NCI-H510A (cell line): ENCODE data around the gene RAC3.

Experiments used
- DNase-seq: peaks from one replicate; lab custom pipeline; 2025; lab: John Stamatoyannopoulos, UW

RAC3 gene

DNA sequence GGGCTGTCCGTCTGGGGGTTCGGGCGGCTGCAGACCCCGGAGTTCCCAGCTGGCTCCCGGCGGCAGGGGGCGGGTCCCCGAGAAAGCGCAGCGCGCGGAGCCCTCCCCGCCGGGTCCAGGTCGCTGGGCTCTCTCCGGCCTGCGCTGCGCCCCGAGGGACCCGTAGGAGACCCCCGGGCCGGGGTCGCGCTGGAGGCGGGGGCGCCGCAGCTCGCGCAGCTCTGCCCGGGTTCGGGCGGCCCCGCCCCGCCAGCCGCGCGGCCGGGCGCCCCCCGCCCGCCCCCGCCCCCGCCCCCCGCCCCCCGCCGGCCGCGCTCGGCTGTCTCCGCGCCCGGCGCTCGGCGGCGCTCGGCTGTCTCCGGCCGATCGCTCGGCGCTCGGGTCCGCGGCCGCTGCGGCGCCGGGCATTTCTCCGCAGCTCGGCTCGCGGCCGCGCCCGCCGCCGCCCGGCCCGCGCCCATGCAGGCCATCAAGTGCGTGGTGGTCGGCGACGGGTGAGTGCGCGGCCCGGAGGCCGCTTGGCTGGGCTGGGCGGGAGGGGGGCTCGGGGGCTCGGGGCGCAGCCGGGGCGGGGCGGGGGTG lies at the start of gene RAC3:
RAC3 (plus strand) TSS at position 376 of the 582 bp plus-strand sequence; CDS start at position 460, 84 bp downstream.
- DNase-seq: peak; percentile 42

DNA sequence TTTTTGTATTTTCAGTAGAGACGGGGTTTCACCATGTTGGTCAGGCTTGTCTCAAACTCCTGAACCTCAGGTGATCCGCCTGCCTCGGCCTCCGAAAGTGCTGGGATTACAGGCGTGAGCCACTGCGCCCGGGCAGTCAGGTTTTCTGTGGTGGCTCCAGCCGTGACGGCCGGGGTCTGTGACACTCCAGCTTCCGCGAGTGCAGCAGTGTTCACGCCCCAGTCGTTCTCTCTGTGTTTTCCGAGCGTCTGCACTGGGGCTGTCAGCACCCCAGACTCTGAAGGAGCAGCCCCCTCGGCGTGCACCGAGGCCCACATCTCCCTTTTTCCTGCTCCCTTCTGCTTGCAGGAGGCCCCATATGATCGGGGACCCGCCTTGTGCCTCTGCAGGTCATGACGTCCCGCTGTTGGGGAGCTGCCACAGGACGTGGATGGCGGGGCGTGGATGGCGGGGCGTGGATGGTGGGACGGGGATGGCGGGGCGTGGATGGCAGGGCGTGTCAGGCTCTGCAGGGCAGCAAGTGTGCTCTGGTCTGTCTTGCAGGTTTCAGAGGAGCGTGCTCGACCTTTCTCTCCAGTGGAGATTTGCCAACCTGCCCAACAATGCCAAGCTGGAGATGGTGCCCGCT lies 48.4 kb upstream of the RAC3 start:
- DNase-seq: no peak

GRCh38 chr17:81983639-81984373 lies 47.7 kb upstream of the RAC3 start:
- DNase-seq: no peak

DNA sequence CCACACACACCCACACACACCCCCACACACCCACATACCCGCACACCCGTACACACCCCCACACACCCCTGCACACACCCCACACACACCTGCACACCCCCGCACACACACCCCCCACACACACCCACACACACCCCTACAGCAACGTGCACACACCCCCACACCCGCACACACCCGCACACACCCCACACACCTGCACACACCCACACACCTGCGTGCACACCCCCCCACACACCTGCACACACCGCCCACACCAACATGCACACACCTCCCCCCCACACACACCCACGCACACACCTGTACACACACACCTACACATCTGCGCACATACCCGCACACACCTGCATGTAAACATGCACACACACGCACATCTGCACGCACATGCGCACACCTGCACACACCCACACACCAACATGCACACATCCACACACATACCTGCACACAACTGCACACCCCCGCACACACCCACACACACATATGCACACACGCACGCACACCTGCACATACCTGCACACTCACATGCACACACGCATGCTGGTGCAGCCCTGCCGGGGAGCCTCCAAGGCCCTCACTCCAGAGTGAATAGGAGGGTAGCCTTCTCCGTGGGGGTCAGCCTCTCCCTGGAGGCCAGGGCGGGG lies 46.6 kb upstream of the RAC3 start:
- DNase-seq: no peak

DNA sequence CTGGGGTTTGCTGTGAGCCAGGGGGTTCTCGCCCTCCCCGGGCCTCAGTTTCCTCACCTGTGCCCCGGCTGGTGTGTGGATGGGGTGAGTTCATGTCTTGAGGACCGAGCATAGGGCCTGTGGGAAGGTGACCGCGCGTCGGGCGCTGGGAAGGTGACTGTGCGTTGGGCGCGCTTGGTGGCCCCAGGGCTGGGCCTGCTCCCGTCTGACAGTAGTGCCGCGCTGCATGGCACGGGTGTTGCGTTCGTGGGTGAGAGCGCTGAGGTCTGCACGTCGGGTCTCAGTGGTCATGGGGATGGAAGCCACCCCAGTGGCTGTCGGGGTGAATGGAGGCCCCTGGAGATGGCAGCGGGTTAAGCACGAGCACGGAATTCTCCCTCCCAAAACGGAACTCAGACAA lies 44.9 kb upstream of the RAC3 start:
- no peak for DNase-seq

- no peak for DNase-seq
Observed at GRCh38 chr17:81987161-81987770, 44.2 kb upstream of the RAC3 start.

GRCh38 chr17:81990836-81991683 lies 40.4 kb upstream of the RAC3 start:
- DNase-seq: no peak

DNA sequence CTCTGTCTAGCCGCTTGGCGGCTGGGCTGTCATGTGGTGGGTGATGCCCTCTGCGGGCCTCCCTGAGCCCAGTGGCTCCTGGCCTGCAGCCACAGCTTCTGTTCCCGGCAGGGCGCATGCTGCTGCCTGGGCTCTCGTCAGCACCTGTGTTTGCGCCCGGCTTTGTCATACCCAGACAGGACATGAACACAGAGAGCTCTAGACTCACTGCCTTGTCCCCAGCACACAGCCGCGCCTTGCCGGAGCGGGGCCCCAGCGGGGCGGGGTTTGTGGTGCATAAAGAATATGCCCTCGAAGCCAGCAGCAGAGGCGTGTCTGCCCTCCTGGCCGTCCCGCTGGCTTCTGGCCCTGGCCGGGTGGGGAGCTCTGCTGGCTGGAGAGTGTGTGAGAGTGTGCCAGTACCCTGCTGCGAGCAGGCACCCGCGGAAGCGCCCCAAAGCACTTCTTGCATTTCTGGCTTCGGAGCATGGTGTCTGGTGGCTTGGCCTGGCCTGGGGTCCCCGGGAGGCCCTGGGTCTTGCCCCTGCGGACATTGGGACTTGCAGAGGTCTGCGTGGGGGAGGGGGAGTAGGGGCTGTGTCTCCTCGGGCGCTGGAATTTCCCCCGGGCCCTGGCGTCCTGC lies 39.7 kb upstream of the RAC3 start:
- peak; percentile 91 for DNase-seq

DNA sequence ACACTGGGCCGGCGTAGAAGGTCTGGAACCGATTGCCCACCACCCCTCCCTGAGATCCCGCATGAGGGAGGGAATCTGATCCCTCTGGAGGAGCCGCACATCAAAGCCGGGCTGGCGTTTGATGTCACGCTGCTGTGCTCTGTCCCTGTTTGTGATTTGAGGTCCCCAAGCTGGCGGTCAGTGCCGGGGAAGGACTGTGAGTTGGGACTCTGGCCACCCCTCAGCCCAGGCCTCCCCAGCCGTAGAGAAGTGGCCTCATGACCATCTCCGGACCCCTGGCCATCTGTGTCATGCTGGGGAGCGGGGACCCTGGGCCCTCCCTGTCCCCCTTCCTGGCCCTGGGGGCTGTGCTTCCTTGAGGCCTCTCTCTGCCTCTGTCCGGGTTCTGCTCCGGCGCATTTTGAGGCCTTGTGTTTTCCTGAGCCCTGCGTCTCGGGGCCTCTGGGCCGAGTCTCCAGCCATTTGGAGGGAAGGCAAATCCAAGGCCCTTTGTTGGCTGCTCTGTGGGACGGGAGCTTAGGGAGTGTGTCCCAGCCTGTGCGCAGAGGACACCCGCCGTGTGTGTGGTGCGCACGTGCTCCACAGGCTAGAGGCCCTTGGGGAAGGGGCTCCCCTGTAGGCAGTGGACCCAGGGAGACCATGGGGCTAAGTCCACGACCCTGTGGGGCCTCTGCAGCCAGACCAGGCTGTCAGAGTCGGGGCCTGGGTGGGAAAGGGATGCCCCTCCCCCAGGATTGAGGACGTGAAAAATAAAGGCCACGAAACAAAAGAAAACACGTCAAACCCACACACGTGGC lies 39.0 kb upstream of the RAC3 start:
- DNase-seq: peak; percentile 7

DNA sequence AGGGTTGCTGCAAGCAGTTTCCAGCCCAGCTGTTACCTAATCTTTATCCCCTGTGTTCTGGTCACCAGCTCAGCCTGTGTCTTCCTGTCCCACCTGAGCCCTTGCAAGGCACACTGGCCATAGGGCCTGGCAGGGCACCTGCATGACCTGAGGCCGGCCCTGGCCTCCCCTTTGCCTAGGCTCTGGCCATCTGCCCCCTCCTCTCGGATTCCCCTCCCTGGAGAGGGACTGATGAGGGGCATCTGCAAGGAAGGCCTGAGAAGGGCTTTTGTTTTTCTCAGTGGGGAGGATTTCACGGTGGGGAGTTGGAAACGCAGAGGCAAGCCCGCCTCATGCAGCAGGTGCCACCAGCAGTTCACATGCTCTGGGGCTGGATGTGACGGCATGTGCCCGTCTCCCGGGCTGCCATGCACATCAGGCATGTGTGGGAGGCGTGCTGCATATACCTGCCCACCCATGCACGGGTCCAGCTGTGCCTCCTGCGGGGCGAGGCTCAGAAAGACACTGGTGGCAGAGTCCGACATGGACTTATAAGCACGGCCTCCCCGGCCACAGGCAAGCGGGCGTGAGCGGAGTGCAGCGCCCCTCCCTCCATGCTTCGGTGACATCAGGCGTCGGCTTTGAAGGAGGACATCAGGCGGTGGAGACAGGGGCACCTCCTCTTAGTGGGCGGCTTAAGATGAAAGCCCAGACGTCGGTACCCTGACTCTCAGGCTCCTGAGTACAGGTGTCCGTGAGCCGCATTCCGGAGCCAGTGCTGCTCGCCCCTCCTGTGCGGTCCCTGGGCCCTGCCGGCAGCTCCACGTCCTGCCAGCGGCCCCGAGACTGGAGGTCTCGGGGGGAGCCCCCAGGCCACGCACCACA lies 37.5 kb upstream of the RAC3 start:
- no peak for DNase-seq

- DNase-seq: no peak
Observed at GRCh38 chr17:81994593-81995462, 36.6 kb upstream of the RAC3 start.

DNA sequence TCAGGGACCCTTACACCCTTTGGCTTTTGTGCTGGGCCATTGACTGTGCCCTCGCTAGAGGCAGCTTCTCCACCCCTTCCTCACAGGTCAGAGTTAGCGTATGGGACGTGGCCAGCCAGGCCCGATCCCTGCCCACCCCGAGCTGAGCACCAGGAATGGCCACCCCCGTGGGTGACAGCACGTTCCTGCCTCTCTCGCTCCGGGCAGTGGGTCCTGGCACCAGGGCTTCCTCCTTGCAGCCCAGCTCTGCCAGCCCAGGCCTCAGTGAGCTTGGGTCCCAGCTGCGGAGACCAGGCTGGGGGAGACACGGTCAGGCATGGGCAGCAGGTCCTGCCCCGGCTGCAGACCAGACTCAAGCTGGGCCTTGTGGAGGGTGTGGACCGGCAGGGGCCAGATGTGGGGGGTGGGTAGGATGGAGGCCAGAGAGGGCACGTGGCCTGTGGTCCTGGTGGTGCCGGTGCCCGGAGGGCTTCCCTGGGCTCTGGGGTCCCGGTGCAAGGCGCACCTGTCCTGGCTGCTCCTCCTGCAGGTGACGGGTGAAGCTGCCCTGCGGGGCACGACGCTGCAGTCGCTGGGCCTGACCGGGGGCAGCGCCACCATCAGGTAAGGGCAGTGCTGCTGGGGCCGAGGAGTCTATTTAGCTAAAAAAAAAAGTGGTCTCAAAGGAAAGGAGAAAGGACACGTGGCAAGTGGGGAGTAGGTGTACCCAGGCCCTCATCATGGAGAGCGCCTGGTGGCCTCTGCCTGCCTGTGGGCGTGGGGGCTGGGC lies 35.8 kb upstream of the RAC3 start:
- DNase-seq: no peak

DNA sequence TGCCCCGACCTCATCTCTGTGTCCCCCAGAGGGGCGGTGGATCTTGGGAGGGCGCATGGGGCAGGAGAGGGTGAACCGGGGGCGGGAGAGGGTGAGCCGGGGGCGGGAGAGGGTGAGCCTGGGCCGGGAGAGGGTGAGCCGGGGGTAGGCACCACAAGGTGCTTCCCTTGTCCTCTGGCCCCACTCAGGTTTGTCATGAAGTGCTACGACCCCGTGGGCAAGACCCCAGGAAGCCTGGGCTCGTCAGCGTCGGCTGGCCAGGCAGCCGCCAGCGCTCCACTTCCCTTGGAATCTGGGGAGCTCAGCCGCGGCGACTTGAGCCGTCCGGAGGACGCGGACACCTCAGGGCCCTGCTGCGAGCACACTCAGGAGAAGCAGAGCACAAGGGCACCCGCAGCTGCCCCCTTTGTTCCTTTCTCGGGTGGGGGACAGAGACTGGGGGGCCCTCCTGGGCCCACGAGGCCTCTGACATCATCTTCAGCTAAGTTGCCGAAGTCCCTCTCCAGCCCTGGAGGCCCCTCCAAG lies 35.2 kb upstream of the RAC3 start:
- DNase-seq: no peak

DNA sequence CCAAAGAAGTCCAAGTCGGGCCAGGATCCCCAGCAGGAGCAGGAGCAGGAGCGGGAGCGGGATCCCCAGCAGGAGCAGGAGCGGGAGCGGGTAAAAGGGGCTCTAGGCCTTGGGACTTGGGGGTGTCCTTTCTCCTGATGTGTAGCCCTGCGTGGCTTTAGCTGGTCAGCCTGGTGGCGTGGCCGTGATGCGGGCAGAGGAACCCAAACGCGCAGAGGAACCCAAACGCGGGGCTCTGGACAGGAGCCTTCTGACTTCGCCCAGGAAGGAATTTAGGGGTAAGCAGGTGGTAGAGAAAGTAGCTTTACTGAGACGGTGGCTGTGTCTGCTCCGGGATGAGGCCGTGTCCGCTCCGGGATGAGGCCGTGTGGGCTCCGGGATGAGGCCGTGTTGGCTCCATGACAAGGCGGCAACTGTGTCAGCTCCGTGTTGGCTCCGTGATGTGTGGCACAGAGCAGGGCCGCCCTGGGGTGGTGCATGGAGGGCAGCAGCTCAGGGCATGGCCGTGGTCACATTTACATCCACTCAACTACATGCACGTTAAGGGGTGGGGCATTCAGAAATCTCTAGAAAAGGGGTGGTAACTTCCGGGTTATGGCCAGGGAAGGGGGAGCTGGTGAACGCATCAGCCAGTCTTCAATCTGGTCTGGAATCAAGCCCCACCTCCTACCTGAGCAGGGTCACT lies 34.6 kb upstream of the RAC3 start:
- DNase-seq: no peak

DNA sequence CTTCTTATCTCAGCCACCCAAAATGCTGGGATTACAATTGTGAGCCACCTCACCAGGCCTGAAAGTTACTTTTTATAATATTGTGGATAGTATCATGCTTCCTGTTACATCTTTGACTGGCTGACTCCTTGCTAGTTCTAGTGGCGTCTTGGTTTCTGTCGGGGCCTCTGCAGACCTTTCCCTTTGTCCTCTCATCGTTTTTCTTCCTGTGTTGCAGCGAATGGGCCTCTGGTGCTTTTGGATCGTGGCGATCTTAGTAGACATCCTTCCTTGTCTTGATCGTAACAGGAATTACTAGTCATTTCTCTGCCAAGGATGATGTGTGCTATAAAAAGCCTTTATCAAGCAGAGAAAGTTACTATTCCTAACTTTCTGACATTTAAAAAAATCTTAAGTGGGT lies 33.3 kb upstream of the RAC3 start:
- DNase-seq: no peak

GRCh38 chr17:81998691-81999438 lies 32.6 kb upstream of the RAC3 start:
- no peak for DNase-seq
